K562 (cell line): Measurements from ENCODE around the gene HSD17B1. TPM values are rescaled to one million over a fixed set of nuclear protein-coding genes. Genes with fewer than 3 reads are reported as not detected.

Experiments
- COPS2 ChIP-seq: fragments of 450-650 bp; conservative IDR thresholded peaks from 2 replicates; pipeline ENCODE4 v1.6.1; 2016; ENCODE audit warnings: mild to moderate bottlenecking, moderate library complexity
- MXI1 ChIP-seq: IDR thresholded peaks from 2 replicates; pipeline ENCODE4 v1.6.1; 2011; ENCODE audit warnings: low read depth, mild to moderate bottlenecking, improper control_type of control experiment, low read length
- polyA plus RNA-seq, 8 experiments: library from polyadenylated mRNA; depleted of rRNA in 4 of 8; stranded (reverse) in 5 of 8; unstranded in 3 of 8; fragments of >200 nt; fragmentation: Nextera tagmentation in 2 of 8; fragmentation: Illumina TruSeq in 1 of 8; extraction: Ambion mirVana in 2 of 8; extraction: Trizol in 1 of 8; gene quantifications; 2 replicates each; pipeline versions ENCODE4 v1.2.1 to v1.2.3, GENCODE V29; 2011 to 2014; ENCODE audit warnings: inconsistent platforms in 1 of 8, missing spikeins in 1 of 8
- total RNA-seq, 7 experiments: library from RNA; depleted of rRNA in 6 of 7; stranded (reverse); fragments of >200 nt in 6 of 7; fragmentation: Illumina TruSeq in 2 of 7; extraction: Trizol in 2 of 7; gene quantifications; 2 replicates each; pipeline versions ENCODE4 v1.2.1 to v1.2.3, GENCODE V29; 2011 to 2021; ENCODE audit warnings: low replicate concordance in 1 of 7
- TF ChIP-seq, protein P1 (sequence below): sonication (generic); formaldehyde crosslinking; IDR thresholded peaks from 2 replicates; pipeline ENCODE4 v1.8.0; 2022; ENCODE audit warnings: missing genetic modification reagents, mild to moderate bottlenecking, moderate library complexity, borderline replicate concordance
- TF ChIP-seq, protein P2 (sequence below): fragments of 450-650 bp; IDR thresholded peaks from 2 replicates; pipeline ENCODE4 v1.6.1; 2016; ENCODE audit warnings: mild to moderate bottlenecking
- TF ChIP-seq, protein P3 (sequence below), 2 experiments: fragments of 450-650 bp in 1 of 2; sonication (generic) in 1 of 2; formaldehyde crosslinking in 1 of 2; IDR thresholded peaks; 2 replicates each; pipeline versions ENCODE4 v1.7.1 to v1.9.0; 2016 to 2022; ENCODE audit warnings: inconsistent platforms in 1 of 2, mild to moderate bottlenecking in 1 of 2, missing genetic modification reagents in 1 of 2
- TF ChIP-seq, protein P4 (sequence below), 2 experiments: IDR thresholded peaks in 1 of 2; conservative IDR thresholded peaks in 1 of 2; 2 replicates each; pipeline ENCODE4 v1.6.1; 2016; ENCODE audit warnings: low read depth in 2 of 2, mild to moderate bottlenecking in 1 of 2, missing compliant biosample characterization in 1 of 2, missing genetic modification characterization in 1 of 2, moderate library complexity in 1 of 2
- TF ChIP-seq, protein P5 (sequence below): fragments of 250-450 bp; sonication (Bioruptor Pico); IDR thresholded peaks from 2 replicates; pipeline ENCODE4 v1.5.1; 2021; ENCODE audit warnings: mild to moderate bottlenecking

The HSD17B1 gene
- total and polyA plus RNA-seq, 9 of the 15 experiments (the other 6 are each of a cell fraction or from before 2014, with no cell fraction given), result 0.55 to 21.1 (median 3.6) TPM

DNA sequence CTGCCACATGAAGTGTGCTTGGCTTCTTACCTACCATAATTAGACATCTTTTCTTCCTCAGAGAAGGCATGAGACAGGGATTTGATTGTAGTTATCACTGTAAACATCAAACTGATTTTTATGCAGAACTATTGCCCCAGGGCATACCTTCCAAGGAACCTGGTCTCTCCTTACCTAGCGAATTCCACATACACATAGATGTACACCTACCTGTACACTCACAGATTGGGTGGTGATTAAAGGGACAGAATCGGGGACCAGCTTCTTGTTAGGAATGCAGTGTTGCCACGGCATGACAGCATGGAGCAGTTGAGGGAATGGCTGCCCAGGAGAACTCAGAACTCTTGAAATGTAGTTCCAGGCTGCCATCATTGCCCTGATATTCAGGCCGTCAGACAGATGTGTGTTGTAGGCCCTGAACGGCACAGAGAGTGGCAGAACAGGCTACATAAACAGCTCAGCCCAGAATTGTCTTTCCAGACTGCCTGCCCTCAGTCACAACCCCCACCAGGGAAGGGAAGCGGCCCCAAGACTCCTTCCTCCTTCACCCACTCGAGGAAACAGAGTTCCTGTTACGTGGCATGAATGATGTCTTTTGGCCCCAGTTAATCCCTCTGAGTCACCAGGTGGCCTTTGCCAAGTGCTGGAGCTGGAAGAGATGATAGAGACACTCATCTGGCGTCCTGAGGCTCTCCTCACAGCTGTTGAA, 34.5 kb upstream of the HSD17B1 start (continued):
- TF ChIP-seq, protein P1, sequence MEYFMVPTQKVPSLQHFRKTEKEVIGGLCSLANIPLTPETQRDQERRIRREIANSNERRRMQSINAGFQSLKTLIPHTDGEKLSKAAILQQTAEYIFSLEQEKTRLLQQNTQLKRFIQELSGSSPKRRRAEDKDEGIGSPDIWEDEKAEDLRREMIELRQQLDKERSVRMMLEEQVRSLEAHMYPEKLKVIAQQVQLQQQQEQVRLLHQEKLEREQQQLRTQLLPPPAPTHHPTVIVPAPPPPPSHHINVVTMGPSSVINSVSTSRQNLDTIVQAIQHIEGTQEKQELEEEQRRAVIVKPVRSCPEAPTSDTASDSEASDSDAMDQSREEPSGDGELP (CRISPR knock-in tag), result no peak; the same call in 1 of the 2 replicates
- TF ChIP-seq, protein P2, sequence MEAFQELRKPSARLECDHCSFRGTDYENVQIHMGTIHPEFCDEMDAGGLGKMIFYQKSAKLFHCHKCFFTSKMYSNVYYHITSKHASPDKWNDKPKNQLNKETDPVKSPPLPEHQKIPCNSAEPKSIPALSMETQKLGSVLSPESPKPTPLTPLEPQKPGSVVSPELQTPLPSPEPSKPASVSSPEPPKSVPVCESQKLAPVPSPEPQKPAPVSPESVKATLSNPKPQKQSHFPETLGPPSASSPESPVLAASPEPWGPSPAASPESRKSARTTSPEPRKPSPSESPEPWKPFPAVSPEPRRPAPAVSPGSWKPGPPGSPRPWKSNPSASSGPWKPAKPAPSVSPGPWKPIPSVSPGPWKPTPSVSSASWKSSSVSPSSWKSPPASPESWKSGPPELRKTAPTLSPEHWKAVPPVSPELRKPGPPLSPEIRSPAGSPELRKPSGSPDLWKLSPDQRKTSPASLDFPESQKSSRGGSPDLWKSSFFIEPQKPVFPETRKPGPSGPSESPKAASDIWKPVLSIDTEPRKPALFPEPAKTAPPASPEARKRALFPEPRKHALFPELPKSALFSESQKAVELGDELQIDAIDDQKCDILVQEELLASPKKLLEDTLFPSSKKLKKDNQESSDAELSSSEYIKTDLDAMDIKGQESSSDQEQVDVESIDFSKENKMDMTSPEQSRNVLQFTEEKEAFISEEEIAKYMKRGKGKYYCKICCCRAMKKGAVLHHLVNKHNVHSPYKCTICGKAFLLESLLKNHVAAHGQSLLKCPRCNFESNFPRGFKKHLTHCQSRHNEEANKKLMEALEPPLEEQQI, result no peak
- TF ChIP-seq, protein P3, sequence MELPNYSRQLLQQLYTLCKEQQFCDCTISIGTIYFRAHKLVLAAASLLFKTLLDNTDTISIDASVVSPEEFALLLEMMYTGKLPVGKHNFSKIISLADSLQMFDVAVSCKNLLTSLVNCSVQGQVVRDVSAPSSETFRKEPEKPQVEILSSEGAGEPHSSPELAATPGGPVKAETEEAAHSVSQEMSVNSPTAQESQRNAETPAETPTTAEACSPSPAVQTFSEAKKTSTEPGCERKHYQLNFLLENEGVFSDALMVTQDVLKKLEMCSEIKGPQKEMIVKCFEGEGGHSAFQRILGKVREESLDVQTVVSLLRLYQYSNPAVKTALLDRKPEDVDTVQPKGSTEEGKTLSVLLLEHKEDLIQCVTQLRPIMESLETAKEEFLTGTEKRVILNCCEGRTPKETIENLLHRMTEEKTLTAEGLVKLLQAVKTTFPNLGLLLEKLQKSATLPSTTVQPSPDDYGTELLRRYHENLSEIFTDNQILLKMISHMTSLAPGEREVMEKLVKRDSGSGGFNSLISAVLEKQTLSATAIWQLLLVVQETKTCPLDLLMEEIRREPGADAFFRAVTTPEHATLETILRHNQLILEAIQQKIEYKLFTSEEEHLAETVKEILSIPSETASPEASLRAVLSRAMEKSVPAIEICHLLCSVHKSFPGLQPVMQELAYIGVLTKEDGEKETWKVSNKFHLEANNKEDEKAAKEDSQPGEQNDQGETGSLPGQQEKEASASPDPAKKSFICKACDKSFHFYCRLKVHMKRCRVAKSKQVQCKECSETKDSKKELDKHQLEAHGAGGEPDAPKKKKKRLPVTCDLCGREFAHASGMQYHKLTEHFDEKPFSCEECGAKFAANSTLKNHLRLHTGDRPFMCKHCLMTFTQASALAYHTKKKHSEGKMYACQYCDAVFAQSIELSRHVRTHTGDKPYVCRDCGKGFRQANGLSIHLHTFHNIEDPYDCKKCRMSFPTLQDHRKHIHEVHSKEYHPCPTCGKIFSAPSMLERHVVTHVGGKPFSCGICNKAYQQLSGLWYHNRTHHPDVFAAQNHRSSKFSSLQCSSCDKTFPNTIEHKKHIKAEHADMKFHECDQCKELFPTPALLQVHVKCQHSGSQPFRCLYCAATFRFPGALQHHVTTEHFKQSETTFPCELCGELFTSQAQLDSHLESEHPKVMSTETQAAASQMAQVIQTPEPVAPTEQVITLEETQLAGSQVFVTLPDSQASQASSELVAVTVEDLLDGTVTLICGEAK (IDR thresholded peaks at IDR 0.05), result no peak
- TF ChIP-seq, protein P3 (CRISPR knock-in tag; IDR thresholded peaks at IDR 0.05), result no peak
- no peak for TF ChIP-seq MXI1
- TF ChIP-seq COPS2, result no peak
- TF ChIP-seq, protein P4, sequence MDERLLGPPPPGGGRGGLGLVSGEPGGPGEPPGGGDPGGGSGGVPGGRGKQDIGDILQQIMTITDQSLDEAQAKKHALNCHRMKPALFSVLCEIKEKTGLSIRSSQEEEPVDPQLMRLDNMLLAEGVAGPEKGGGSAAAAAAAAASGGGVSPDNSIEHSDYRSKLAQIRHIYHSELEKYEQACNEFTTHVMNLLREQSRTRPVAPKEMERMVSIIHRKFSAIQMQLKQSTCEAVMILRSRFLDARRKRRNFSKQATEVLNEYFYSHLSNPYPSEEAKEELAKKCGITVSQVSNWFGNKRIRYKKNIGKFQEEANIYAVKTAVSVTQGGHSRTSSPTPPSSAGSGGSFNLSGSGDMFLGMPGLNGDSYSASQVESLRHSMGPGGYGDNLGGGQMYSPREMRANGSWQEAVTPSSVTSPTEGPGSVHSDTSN (CRISPR knock-in tag; IDR thresholded peaks at IDR 0.05; ENCODE audit: low read depth), result no peak
- TF ChIP-seq, protein P4 (tag; conservative IDR thresholded peaks at IDR 0.05; ENCODE audit: low read depth), result peak; percentile 79
- TF ChIP-seq, protein P5, sequence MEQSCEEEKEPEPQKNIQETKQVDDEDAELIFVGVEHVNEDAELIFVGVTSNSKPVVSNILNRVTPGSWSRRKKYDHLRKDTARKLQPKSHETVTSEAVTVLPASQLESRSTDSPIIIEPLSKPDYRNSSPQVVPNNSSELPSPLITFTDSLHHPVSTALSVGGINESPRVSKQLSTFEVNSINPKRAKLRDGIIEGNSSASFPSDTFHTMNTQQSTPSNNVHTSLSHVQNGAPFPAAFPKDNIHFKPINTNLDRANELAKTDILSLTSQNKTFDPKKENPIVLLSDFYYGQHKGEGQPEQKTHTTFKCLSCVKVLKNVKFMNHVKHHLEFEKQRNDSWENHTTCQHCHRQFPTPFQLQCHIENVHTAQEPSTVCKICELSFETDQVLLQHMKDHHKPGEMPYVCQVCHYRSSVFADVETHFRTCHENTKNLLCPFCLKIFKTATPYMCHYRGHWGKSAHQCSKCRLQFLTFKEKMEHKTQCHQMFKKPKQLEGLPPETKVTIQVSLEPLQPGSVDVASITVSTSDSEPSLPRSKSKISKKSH (CRISPR knock-in tag), result no peak
